Fibroblast of skin of abdomen (primary cell): ENCODE data around the gene HELQ.

Source experiments
- DNase-seq: peaks from one replicate; pipeline ENCODE4 v3.0.0-alpha.2; 2013

Gene HELQ

DNA sequence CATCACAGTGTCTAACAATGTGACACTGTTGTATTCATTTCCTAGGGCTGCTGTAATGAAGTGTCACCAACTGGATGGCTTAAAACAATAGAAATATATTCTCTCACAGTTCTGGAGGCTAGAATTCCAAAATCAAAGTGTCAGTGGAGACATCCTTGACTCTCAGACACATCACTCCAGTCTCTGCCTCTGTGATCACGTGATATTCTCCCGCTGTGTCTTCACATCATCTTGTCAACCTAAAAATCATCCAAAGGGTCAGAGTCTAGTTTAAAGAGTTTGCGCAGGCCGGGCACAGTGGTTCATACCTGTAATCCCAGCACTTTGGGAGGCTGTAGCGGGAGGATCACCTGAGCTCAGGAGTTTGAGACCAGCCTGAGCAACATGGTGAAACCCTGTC is 84.4 kb downstream of the HELQ start:
- DNase-seq, result no peak

DNA sequence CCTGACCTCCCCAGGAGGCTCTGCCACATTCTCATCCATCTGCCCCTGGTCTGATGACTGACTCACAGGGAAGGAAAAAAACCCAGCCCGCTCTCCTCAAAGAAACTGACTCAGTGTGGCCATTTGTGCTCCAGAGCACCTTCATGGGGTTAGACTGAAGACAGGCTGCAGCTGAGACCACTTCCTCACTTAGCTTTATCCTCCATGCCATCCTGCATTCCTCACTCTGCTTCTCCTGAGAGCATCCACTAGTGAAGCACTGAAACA is 85.0 kb downstream of the HELQ start:
- DNase-seq, result no peak

DNA sequence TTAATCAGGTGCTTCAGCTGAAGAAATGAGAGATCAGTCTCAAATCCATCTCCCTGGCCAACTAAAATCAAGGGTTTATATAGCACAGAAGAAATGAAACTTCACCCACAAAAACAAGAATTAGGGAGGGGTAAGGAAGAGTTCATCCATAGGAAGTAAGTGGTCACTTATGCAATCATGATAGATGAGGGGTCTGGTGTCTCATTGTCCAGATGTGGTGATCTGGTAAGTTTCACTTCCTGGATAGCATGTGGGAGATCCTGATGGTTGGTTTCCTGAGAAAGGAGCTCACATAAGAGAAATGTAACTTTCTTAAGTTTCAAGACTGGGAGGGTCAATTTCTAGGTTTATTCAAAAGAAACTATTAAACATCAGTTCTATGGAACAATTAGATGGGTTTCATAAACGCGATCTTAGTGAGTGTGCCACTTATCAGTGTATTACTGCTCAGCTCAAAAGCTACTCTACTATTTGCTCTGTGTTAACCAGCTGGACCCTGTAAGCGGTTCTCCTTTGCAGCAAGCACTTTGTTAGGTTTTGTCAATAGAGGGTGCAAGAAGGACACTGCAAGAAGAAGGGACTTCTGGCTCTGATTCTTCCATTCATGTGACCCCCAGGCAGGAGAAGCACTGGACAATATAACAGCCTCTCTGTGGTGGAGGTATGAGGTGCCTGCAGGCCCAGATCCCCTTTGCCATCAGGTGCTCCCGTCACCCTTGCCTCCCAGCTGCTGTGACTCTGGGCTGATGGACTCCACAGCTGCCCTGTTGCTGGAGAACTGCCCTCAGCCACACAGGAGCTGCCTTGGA is 85.6 kb downstream of the HELQ start:
- peak; percentile 36 for DNase-seq

DNA sequence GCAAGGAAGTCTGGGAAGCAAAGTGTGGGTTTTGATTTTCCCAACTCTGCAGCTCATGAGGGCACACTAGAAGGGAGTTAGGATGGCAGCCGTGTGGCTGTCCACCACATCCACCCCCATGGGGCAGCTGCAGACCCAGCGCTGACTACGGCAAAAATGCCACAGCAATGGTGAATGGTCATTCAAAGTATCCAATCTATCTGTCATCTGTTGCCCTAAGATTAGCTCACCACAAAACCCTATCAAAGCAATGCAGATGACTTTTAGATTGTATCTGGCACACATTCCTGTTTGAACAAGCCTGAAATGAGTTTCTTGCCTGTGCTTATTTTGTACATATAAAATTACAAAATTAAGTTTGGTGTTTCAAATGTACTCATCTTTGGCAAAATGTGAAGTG is 91.3 kb downstream of the HELQ start:
- DNase-seq, result no peak

DNA sequence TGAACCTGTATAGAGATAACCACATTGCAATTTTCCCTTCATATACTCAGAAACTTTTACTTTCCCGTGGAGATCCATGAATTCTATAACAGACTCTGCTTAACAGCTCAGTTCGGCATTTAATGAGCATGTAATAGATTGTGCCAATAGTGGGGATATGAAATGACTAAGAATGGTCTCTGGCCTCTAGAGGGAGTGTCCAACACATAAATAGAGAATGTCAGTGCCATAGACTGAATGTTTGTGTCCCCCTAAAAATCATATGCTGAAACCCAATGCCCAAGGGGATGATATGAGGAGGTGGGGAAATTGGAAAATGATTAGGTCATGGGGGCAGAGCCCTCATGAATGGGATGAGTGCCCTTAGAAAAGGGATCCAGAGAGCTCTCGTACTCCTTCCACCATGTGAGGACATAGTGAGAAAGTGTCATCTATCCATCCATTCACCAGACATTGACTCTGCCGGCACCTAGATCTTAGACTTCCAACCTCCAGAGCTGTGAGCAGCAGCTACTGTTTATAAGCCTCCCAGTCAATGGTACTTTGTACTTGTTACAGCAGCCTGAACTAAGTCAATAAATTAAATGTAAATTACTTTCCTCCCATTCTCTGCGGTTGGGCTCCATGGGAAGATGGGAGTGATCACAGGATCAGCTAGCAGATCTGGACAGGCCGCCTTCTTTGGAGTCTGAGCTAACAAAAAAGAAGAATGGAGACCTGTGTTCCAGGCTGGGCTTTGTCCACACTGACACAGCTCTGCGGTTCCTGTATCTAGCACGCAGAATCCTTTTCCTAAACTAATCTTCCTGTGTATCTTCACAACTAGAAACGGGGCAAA is 92.9 kb downstream of the HELQ start:
- DNase-seq, result peak; percentile 33

DNA sequence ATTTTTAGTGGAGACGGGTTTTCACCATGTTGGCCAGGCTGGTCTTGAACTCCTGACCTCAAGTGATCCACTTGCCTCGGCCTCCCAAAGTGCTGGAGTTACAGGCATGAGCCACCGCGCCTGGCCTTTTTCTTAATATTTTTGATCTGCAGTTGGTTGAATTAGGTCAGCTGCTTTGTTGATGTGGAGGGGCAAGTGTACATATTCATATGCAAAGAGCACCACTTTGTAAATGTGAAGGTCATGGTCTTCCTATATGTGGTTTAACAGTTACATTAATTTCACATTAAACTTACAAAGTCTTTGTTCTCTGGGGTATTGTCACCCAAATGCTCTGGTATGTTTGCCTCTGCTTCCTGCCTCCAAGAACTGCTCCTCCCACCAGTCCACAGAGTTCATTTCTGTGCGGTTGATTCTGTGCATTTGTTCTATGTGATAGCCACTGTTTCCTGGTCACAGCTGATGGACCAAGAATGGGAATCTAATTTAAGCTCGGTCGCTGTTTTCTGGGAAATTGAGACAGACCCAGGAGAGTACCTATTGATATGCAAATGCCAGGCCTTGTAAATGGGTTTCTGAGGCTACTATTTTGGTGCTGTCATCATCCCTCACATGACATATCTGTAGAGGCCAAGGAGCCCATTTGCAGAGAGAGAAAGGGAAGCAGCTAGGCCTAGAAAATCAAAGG is 94.1 kb downstream of the HELQ start:
- DNase-seq, result no peak

DNA sequence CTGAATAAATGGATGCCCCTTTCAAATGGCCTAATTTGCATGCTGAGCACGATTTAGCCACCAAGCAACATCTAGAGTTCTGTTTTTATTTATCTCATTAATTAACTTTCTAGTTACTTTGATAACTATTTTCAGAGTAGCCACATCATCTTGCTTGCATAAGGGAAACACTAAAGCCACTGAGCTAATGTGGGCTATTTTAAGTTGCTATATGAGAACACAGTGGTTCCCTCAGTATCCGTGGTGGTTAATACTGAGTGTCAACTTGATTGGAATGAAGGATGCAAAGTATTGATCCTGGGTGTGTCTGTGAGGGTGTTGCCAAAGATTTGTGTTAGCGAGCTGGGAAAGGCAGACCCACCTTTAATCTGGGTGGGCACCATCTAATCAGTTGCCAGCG is 95.6 kb downstream of the HELQ start:
- DNase-seq, result no peak

DNA sequence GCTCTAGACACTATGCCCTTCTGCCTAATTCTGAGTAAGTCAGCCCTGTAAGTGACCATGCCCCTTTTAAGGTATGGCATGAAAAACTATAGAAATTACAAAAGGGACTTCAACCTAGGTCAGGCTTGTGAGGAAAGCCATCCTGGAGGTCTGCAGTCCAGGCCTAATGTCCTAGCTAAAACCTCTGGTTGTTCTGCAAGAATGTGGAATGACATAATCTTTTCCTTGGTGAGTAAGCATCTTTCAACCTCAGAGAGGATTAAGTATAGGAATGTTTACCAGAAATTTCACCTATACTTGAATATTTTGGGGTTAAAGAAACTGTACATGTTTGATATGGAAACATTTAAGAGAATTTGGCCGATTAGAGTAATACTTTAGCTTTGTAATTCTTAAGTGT is 97.2 kb downstream of the HELQ start:
- peak; percentile 85 for DNase-seq
